ENCODE measurements around the gene SLC8A2. TPM values are rescaled to one million over a fixed set of nuclear protein-coding genes. Genes with fewer than 3 reads are reported as not detected.
A peak's percentile ranks its signal among the peaks of the same experiment; 100 is the strongest.

The SLC8A2 gene
- total and polyA plus RNA-seq, 2 of the 4 experiments (the other 2 are of a cell fraction) = 0.05 TPM; not detected in 1

GRCh38 chr19:47514869-47515588, 43.3 kb upstream of the SLC8A2 start, which contains the start of gene NAPA:
Gene NAPA, minus strand, starts transcription at chr19:47515063. Its CDS starts 123 bp downstream, at chr19:47514940.
- H3K18ac ChIP-seq (ENCODE audit: low read depth, low read length) = peak within 1 kb of the TSS; percentile 4; the same call in 1 of the 2 replicates
- H3K23ac ChIP-seq (ENCODE audit: low read depth, low read length) = peak within 1 kb of the TSS; percentile 80
- peak within 1 kb of the TSS; percentile 97 for H2AK5ac ChIP-seq (ENCODE audit: low read depth, low read length)
- H2AK9ac ChIP-seq (replicated peaks; ENCODE audit: low read depth, low read length, poor library complexity) = peak within 1 kb of the TSS; percentile 94
- ATAC-seq (ENCODE audit: low read depth) (peak; percentile 97), DNase-seq (peak; percentile 100)
- peak within 1 kb of the TSS; percentile 58 for H2BK5ac ChIP-seq (ENCODE audit: low read depth, low read length, poor library complexity, severe bottlenecking)
- no TSS peak for BruUV-seq (replicated peaks)
- H3K27ac ChIP-seq (ENCODE audit: insufficient read depth, low read length) = peak within 1 kb of the TSS; percentile 90
- peaks cover 21% of the 10 kb centered on the region for H3K9me1 ChIP-seq (ENCODE audit: insufficient read depth, low read length)
- peak within 1 kb of the TSS; percentile 88 to 96 for H4K8ac ChIP-seq (ENCODE audit: low read depth in 2 of 2, low read length in 2 of 2)
- peak within 1 kb of the TSS; percentile 97 for H3K9ac ChIP-seq (ENCODE audit: low read depth, low read length)
- WGBS, 2 experiments (ENCODE audit: extremely low coverage in 2 of 2, insufficient read length in 1 of 2) = 1% methylated on average over 40 of the region's 78 CpGs; no CpG with 5 or more reads in 1 of the 2 experiments
- H4K20me1 ChIP-seq (ENCODE audit: insufficient read depth, low read length) = peaks cover 34% of the 10 kb centered on the region
- H3K27me3 ChIP-seq (ENCODE audit: control insufficient read depth, insufficient read depth, low read length) = peaks cover 2% of the 10 kb centered on the region; the same call in 1 of the 2 replicates
- intact Hi-C loops (cut with micrococcal nuclease) (loop anchor here (1.0 to 10.0 kb wide), 5 partner anchors 78 to 183 kb away; no protein-coding TSS in a partner anchor), dilution Hi-C loops (cut with HindIII; ENCODE audit: low sequenced_read_pairs, unreplicated experiment) (no loop called here), in situ Hi-C loops (cut with MboI; ENCODE audit: low sequenced_read_pairs) (no loop called here)
- H3K36me3 ChIP-seq (ENCODE audit: control insufficient read depth, insufficient read depth, low read length) = no peaks in the 10 kb centered on the region
- H3K4me1 ChIP-seq (ENCODE audit: control insufficient read depth, insufficient read depth, low read length) = peaks cover 18% of the 10 kb centered on the region
- ChIA-PET CTCF (interaction anchor here (0.7 to 1.5 kb wide), 7 partner anchors 9 to 190 kb away, joined by 4 to 8 read pairs (median 4); partner anchors contain the start of gene KPTN), POLR2A (ENCODE audit: unreplicated experiment) (interaction anchor here (1.0 kb wide), 1 partner anchor 95 kb away, joined by 4 read pairs; no protein-coding TSS in a partner anchor)
- peak within 1 kb of the TSS; percentile 81; the same call in 2 of the 3 replicates for H2BK15ac ChIP-seq (ENCODE audit: low read depth, low read length)
- peak within 1 kb of the TSS; percentile 82 for H3K4ac ChIP-seq (ENCODE audit: low read depth, low read length)
- peak within 1 kb of the TSS; percentile 73 for H2BK120ac ChIP-seq (ENCODE audit: low read depth, low read length)
- H4K91ac ChIP-seq (ENCODE audit: insufficient read depth, low read depth, low read length) = peak within 1 kb of the TSS; percentile 73
- H3K4me2 ChIP-seq (ENCODE audit: low read depth, low read length) = peak within 1 kb of the TSS; percentile 83
- peak within 1 kb of the TSS; percentile 71 for H4K5ac ChIP-seq (ENCODE audit: low read depth, low read length)
- no peaks in the 10 kb centered on the region for H3K9me3 ChIP-seq (ENCODE audit: control insufficient read depth, insufficient read depth, low read length)
- peak within 1 kb of the TSS; percentile 67; the same call in 1 of the 2 replicates for H2BK20ac ChIP-seq (ENCODE audit: low read depth, low read length)
- H3K56ac ChIP-seq (ENCODE audit: extremely low read depth, insufficient read depth, low read length) = peak within 1 kb of the TSS; percentile 82
- H3K79me1 ChIP-seq (ENCODE audit: low read depth in 1 of 2, low read length in 2 of 2) = peaks cover 18 to 51% of the 10 kb centered on the region in 2 experiments
- peak within 1 kb of the TSS; percentile 87 for H3K4me3 ChIP-seq (ENCODE audit: insufficient read depth, low read depth, low read length)
- peak within 1 kb of the TSS; percentile 87 for H3K14ac ChIP-seq (replicated peaks; ENCODE audit: low read depth, low read length)
- H2AFZ ChIP-seq (replicated peaks; ENCODE audit: low read length, poor library complexity) = peak within 1 kb of the TSS; percentile 92
- no peak; the same call in 1 of the 2 replicates for TF ChIP-seq SMC3 (IDR thresholded peaks at IDR 0.05; ENCODE audit: low read depth, low read length)
- peak; percentile 68 for TF ChIP-seq RAD21 (IDR thresholded peaks at IDR 0.05; ENCODE audit: low read length)
- no peak for TF ChIP-seq MAFK (IDR thresholded peaks at IDR 0.05; ENCODE audit: low read depth, low read length)
- TF ChIP-seq RFX5 (IDR thresholded peaks at IDR 0.05; ENCODE audit: low read depth, low read length) = no peak
- peak; percentile 92 for TF ChIP-seq BHLHE40 (IDR thresholded peaks at IDR 0.05; ENCODE audit: low read depth, low read length)
- peak; percentile 96 for TF ChIP-seq POLR2A (IDR thresholded peaks at IDR 0.05; ENCODE audit: low read depth, low read length)
- TF ChIP-seq FOS (IDR thresholded peaks at IDR 0.05; ENCODE audit: low read depth, low read length) = peak; percentile 72
- peak; percentile 97; the same call in 1 of the 2 replicates for TF ChIP-seq MAZ (IDR thresholded peaks at IDR 0.05; ENCODE audit: borderline replicate concordance, low read depth, low read length)
- 0 out of 2 replicates have a peak, but pooled peaks have one; percentile 47 for TF ChIP-seq CHD1 (IDR thresholded peaks at IDR 0.05; ENCODE audit: low read depth, low read length)
- no peak; the same call in 1 of the 2 replicates for TF ChIP-seq CTCF (conservative IDR thresholded peaks at IDR 0.05; ENCODE audit: low read depth, low read length)
- peak; percentile 64 for TF ChIP-seq CEBPB (IDR thresholded peaks at IDR 0.05; ENCODE audit: low read depth, low read length)
- TF ChIP-seq RCOR1 (IDR thresholded peaks at IDR 0.05; ENCODE audit: insufficient replicate concordance, low read length) = no peak
- no peak for TF ChIP-seq NFE2L2 (IDR thresholded peaks at IDR 0.05; ENCODE audit: low read depth, low read length)
- TF ChIP-seq USF2 (IDR thresholded peaks at IDR 0.05; ENCODE audit: low read depth, low read length) = peak; percentile 97

Measured in IMR-90 (cell line).